Measurements from ENCODE around the gene CNTNAP2. TPM values are rescaled to one million over a fixed set of nuclear protein-coding genes. Genes with fewer than 3 reads are reported as not detected.

CNTNAP2 gene
- total RNA-seq, 1 experiment from 2014 or later = 64.5 TPM

DNA sequence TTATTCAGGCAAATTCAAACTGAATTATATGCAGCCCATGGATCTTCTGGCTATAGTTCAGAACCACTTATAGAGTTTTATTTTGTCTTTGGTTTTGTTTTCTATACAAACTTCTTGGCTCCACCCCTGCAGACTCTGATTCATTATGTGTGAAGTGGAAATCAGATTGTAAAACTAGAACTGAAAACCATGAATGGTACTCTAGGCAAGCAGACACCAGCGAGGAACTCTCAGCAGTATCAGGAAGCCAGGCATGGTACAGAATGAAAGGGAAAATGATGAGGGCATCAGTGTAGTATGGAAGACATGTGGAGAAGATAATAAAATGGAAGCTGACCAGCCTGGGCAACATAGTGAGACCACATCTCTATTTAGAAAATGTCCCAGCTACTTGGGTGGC lies 1447.1 kb downstream of the CNTNAP2 start:
- Histone ChIP-seq H3K56ac (ENCODE audit: insufficient read length, low read depth, low read length) (no peak overlapping the region), H3K4me1 (ENCODE audit: insufficient read depth, low read length) (no peaks in the 10 kb centered on the region), H3K4me2 (ENCODE audit: insufficient read depth, insufficient read length, low read length) (no peak overlapping the region), H3K9me3 (ENCODE audit: control insufficient read depth, low read depth, low read length) (no peaks in the 10 kb centered on the region), H3K23ac (ENCODE audit: insufficient read length, low read depth, low read length) (no peak overlapping the region), H2AK5ac (ENCODE audit: insufficient read length, low read length) (no peak overlapping the region), H2BK15ac (ENCODE audit: low read depth, low read length) (no peak overlapping the region), H2BK5ac (ENCODE audit: insufficient read length, low read length) (no peak overlapping the region), H4K5ac (ENCODE audit: insufficient read length, low read depth, low read length) (no peak overlapping the region), H3K14ac (ENCODE audit: insufficient read depth, low read length) (no peak overlapping the region), H2BK12ac (ENCODE audit: insufficient read length, low read depth, low read length) (no peak overlapping the region), H3K79me2 (ENCODE audit: insufficient read depth, low read length) (no peaks in the 10 kb centered on the region), H4K20me1 (ENCODE audit: control insufficient read depth, insufficient read depth, insufficient read length) (no peaks in the 10 kb centered on the region), H2AFZ (ENCODE audit: low read length) (no peak overlapping the region), H3K23me2 (ENCODE audit: insufficient read length, low read depth, low read length, poor library complexity, severe bottlenecking) (no peaks in the 10 kb centered on the region), H3K18ac (ENCODE audit: insufficient read length, low read depth, low read length) (no peak overlapping the region), H4K8ac (replicated peaks; ENCODE audit: insufficient read length, low read depth, low read length) (no peak overlapping the region), H3K9ac (ENCODE audit: extremely low read depth, insufficient read length, low read length) (no peak overlapping the region), H3K79me1 (ENCODE audit: insufficient read depth, low read depth, low read length, poor library complexity, severe bottlenecking) (no peaks in the 10 kb centered on the region), H2BK120ac (ENCODE audit: low read depth, low read length, poor library complexity, severe bottlenecking) (no peak overlapping the region), H4K91ac (ENCODE audit: insufficient read length, low read depth, low read length) (no peak overlapping the region), H3K27ac (ENCODE audit: insufficient read length, low read depth, low read length) (no peak overlapping the region), H3K4ac (ENCODE audit: low read depth, low read length) (no peak overlapping the region), H3K27me3 (ENCODE audit: insufficient read depth, low read length) (no peaks in the 10 kb centered on the region), H2BK20ac (ENCODE audit: low read depth, low read length, poor library complexity, severe bottlenecking) (no peak overlapping the region), H3T11ph (ENCODE audit: low read length) (no peak overlapping the region)
- Mint-ChIP-seq H3K9me3 (peaks cover 0 to 5% of the 10 kb centered on the region in 2 experiments; a peak in 3 of 5 replicates), H3K4me3 (no peak overlapping the region), H3K27ac (no peak overlapping the region), H3K36me3 (ENCODE audit: insufficient read depth in 1 of 3, low read depth in 3 of 3) (peaks cover 0 to 2% (median 0%) of the 10 kb centered on the region in 3 experiments; a peak in 2 of 7 replicates), H3K4me1 (peaks cover 9 to 12% of the 10 kb centered on the region in 2 experiments), H3K27me3 (ENCODE audit: low read depth) (no peaks in the 10 kb centered on the region)
- WGBS (ENCODE audit: extremely low coverage, insufficient read length, low lambda C conversion rate) = no CpG with 5 or more reads among the region's 1 CpG
- TF ChIP-seq, protein P1, sequence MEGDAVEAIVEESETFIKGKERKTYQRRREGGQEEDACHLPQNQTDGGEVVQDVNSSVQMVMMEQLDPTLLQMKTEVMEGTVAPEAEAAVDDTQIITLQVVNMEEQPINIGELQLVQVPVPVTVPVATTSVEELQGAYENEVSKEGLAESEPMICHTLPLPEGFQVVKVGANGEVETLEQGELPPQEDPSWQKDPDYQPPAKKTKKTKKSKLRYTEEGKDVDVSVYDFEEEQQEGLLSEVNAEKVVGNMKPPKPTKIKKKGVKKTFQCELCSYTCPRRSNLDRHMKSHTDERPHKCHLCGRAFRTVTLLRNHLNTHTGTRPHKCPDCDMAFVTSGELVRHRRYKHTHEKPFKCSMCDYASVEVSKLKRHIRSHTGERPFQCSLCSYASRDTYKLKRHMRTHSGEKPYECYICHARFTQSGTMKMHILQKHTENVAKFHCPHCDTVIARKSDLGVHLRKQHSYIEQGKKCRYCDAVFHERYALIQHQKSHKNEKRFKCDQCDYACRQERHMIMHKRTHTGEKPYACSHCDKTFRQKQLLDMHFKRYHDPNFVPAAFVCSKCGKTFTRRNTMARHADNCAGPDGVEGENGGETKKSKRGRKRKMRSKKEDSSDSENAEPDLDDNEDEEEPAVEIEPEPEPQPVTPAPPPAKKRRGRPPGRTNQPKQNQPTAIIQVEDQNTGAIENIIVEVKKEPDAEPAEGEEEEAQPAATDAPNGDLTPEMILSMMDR (conservative IDR thresholded peaks at IDR 0.05) = no peak
- no peak for DNase-seq
